GM20000 (cell line): ENCODE measurements around the gene TTC13.
A peak's percentile ranks its signal among the peaks of the same experiment; 100 is the strongest.
"Not testable (repeated sequence)": the region's sequence is repeated elsewhere in the genome, so short reads cannot be mapped to it uniquely, and the experiment has no call there.

Experiments
- DNase-seq: peaks from one replicate; pipeline ENCODE4 v3.0.0; 2012; ENCODE audit warnings: low spot score
- TF ChIP-seq, protein P1 (sequence below): IDR thresholded peaks from 2 replicates; pipeline ENCODE4 v1.5.1; 2012; ENCODE audit warnings: mild to moderate bottlenecking, control low read depth; ENCODE audit errors: extremely low read depth, missing control alignments

TTC13 gene

GRCh38 chr1:230978491-230979388 is at the start of gene TTC13, which contains the start of gene ARV1:
Gene TTC13, minus strand, starts transcription at chr1:230978861. Its CDS starts 31 bp downstream, at chr1:230978830.
Gene ARV1, plus strand, starts transcription at chr1:230979094. Its CDS starts 12 bp downstream, at chr1:230979106.
- peak; percentile 98 for DNase-seq
- TF ChIP-seq, protein P1, sequence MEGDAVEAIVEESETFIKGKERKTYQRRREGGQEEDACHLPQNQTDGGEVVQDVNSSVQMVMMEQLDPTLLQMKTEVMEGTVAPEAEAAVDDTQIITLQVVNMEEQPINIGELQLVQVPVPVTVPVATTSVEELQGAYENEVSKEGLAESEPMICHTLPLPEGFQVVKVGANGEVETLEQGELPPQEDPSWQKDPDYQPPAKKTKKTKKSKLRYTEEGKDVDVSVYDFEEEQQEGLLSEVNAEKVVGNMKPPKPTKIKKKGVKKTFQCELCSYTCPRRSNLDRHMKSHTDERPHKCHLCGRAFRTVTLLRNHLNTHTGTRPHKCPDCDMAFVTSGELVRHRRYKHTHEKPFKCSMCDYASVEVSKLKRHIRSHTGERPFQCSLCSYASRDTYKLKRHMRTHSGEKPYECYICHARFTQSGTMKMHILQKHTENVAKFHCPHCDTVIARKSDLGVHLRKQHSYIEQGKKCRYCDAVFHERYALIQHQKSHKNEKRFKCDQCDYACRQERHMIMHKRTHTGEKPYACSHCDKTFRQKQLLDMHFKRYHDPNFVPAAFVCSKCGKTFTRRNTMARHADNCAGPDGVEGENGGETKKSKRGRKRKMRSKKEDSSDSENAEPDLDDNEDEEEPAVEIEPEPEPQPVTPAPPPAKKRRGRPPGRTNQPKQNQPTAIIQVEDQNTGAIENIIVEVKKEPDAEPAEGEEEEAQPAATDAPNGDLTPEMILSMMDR = peak; percentile 49

DNA sequence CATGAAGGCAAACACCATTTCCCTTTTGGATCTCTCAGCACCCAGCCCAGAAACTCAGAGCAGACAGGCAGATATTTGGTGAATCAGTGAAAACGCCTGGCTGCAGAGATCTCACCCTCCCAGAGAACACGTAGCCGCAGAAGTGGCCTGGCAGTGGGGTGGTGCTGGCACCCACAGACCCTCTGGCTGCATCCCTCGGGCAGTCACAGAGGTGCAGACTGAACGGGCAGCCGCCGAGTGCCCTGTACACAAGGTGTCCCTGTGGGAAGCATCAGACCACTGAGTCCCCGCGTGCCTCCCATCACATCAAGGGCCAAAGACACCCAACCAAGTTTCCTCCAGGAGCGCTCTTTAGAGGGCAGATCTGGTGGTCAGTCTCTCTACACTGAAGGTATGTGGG is 49.3 kb upstream of the TTC13 start:
- no peak for DNase-seq
- TF ChIP-seq, protein P1 = no peak

GRCh38 chr1:231027136-231027925 is 48.7 kb upstream of the TTC13 start:
- DNase-seq = no peak
- TF ChIP-seq, protein P1 = no peak

GRCh38 chr1:231026576-231026975 is 47.9 kb upstream of the TTC13 start:
- DNase-seq = no peak
- TF ChIP-seq, protein P1 = no peak

- no peak for DNase-seq
- TF ChIP-seq, protein P1 = no peak
Measured at GRCh38 chr1:231023150-231023549, 44.5 kb upstream of the TTC13 start.

GRCh38 chr1:231022543-231022942 is 43.9 kb upstream of the TTC13 start:
- DNase-seq = not testable (repeated sequence)

DNA sequence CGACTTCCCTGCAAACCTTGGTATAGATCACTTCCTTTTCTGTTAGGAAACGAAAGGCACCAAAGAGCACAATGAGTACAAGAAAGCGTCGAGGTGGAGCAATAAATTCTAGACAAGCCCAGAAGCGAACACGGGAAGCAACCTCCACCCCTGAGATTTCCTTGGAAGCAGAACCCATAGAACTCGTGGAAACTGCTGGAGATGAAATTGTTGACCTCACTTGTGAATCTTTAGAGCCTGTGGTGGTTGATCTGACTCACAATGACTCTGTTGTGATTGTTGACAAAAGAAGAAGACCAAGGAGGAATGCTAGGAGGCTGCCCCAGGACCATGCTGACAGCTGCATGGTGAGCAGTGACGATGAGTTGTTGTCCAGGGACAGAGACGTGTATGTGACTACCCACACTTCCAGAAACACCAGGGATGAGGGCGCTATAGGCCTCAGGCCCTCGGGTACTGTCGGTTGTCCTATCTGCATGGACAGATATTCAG is 42.9 kb upstream of the TTC13 start:
- TF ChIP-seq, protein P1 = no peak
- DNase-seq = no peak
